ENCODE measurements around the gene MFN2.
"Not testable (repeated sequence)": the region's sequence is repeated elsewhere in the genome, so short reads cannot be mapped to it uniquely, and the experiment has no call there.

MFN2 gene

DNA sequence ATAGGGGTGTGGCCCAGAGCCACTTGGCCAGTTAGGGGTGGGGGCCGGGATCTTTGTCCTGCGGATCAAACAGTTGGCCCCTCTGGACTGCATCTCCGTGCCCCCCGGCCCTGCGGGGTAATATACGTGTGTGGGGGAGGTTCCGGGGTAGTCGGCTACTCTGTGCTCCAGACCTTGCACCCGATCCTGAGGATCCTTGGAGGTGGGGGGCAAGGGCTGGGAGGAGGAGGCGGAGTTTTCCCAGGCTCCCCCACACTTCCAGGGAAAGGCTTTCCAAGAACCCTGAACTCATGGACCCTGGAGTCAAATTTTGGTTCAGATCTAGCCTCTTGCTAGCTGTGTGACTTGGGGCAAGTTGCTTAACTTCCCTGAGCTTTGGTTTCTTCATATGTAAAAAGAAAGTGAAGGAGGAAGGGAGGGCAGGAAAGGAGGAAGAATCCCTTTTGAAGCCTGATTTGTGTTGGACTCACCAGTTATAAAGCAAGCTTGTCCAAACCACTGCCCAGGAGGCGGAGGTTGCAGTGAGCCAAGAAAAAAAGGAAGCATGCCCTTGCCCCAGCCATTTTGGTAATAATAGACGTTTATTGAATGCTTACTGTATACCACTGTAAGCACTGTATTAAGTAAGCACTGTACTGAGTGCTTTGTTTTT, 39.7 kb downstream of the MFN2 start:
- DNase-seq (ENCODE audit: low read depth in 2 of 3, low spot score in 2 of 3) = no peak

DNA sequence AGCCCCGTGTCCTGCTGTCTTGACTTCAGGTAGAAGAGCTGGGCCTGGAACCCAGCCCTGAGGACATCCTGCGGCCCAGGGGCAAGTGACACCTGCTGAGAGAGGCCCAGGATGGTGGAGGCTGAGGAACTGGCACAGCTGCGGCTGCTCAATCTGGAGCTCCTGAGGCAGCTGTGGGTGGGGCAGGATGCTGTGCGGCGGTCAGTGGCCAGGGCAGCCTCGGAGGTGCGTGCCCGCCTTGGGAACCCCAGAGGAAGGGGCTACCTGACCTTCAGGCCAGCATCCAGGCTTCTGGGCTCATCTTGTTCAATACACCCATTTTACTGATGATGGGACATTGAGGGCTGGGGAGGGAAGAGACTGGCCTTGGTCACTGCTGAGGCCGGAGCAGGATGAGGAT, 41.4 kb downstream of the MFN2 start:
- DNase-seq (ENCODE audit: low read depth in 2 of 3, low spot score in 2 of 3) = no peak

DNA sequence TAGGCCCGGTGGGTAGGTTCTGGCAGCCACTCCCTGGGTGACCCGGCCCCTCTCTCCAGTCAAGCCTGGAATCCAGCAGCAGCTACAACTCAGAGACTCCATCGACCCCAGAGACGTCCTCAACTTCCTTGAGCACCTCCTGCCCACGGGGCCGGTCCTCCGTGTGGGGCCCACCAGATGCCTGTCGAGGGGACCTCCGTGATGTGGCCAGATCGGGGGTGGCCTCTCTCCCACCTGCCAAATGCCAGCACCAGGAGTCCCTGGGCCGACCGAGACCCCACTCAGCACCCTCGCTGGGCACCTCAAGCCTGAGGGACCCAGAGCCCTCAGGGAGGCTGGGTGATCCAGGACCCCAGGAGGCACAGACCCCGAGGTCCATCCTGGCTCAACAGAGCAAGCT, 41.8 kb downstream of the MFN2 start:
- no peak for DNase-seq (ENCODE audit: low read depth in 2 of 3, low spot score in 2 of 3)

DNA sequence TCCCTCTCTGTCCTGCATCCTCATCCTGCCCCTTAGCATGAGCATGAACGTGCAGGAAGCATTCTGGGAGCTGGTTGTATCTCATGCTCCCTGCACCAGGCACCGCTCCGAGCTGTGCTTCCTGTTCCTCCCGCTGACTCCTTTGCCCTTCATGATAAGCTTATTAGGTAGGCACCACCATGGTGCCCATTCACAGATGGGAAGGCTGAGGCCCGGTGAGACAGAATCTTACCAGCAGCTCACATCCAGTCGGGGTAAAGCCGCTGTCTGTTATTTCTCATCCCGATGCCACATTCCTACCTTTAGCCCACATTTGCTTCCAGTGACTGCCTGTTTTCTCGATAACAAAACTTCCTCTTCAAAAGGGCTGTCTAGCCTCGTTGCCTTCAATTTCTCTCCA, 46.3 kb downstream of the MFN2 start:
- no peak for DNase-seq (ENCODE audit: low read depth in 2 of 3, low spot score in 2 of 3)

DNA sequence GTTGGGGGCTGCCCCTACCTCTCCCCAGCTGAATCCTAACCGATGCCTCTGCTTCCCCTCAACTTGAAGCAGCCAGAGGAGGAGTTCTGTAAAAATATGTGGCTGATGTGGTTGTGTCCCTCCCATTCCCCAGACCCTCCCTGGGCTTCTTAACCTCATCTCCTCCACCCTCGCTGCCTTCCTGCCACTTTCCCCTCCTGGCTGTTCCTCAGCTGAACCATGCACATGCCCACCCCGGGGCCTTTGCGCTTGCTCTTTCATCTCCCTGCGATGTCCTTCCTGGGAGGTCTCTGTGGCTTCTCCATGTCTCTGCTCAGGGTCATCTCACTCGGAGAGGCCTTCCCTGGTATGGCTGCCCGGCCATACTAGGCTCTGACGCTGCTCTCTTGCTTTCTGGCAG, 48.0 kb downstream of the MFN2 start:
- no peak for DNase-seq (ENCODE audit: low read depth in 2 of 3, low spot score in 2 of 3)

DNA sequence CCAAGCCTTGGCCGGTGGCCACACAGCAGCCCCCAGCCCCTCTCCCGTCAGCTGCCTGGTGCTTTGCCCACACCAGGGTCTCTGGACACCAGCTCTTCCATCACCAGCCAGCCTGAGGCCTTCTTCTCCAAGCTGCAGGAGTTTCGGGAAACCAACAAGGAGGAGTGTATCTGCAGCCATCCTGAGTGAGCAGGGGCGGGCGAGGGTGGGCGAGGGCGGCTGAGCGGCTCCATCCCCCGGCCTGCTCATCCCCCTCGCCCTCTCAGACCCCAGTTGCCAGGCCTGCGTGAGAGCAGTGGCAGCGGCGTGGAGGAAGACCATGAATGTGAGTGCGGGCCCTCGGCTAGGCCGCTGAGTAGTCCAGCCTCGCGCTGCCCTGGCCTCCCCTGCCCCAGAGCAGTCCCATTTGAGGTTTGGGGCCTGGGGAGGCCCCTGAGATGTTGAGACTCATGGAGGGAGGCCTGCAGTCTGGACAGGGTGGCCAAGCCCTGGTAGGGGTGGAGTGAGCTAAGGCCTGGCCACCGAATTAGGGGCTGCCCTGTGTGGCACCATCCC, 48.8 kb downstream of the MFN2 start:
- DNase-seq (ENCODE audit: low read depth in 2 of 3, low spot score in 2 of 3) = no peak

DNA sequence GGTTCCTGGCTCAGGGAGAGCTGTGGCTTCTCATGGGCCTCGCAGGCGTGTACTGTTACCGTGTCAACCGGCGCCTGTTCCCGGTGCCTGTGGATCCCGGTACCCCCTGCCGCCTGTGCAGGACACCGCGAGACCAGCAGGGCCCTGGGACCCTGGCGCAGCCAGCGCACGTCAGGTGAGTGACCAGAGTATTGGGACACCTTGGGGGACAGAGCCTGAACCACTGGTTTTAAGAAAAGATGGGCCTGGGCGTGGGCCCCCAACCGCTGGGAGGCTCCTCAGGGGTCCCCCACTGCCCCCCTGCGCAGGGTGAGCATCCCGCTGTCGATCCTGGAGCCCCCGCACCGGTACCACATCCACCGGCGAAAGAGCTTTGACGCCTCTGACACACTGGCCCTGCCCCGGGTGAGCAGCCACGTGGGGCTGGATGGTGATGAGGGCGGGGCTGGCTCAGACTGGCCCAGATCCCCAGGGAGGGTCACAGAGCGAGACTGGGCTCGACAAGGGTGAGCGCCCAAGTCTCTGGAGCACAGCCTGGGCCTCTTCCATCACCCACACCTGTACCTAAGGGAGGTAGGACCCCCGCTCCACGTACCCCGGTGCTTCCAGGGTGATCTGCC, 49.6 kb downstream of the MFN2 start:
- no peak for DNase-seq (ENCODE audit: low read depth in 2 of 3, low spot score in 2 of 3)

DNA sequence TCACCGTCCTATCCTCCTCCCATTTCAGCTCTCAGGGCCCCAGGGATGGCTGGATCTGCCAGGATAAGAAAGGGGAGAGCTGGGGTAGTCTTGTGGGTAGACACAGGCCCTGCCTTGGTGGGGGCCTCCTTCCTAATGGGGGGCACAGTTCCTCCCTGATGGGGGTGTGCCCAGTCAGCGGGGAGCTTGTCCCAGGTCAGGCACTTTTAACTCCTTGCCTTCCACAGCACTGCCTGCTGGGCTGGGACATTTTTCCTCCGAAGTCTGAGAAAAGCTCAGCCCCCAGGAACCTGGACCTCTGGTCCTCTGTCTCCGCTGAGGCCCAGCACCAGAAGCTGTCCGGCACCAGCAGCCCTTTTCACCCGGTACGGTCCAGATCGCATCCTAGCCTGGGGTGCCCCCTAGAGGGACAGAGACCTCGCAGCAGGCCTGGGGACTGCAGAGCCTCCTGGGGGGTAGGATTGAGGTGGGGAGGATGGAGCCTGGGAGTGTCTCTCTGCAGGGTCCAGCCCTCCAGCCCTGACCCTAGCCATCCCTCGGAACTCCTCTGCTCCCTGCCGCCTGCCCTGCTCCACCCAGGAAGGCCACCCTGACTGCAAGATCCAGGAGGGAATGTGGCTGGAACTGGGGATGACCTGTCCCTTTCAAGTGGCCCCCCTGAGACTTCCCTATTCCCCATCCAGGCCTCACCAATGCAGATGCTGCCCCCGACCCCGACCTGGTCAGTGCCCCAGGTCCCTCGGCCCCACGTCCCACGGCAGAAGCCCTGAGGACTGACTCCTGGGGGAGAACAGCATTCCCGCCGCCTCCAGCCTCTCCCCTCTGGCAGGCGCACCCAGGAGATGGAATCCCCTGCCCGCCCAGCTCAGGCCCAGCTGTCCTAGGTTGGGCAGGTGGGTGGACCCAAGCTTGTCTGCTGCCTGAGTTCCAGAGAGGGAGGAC, 51.1 kb downstream of the MFN2 start:
- no peak for DNase-seq (ENCODE audit: low read depth in 2 of 3, low spot score in 2 of 3)

DNA sequence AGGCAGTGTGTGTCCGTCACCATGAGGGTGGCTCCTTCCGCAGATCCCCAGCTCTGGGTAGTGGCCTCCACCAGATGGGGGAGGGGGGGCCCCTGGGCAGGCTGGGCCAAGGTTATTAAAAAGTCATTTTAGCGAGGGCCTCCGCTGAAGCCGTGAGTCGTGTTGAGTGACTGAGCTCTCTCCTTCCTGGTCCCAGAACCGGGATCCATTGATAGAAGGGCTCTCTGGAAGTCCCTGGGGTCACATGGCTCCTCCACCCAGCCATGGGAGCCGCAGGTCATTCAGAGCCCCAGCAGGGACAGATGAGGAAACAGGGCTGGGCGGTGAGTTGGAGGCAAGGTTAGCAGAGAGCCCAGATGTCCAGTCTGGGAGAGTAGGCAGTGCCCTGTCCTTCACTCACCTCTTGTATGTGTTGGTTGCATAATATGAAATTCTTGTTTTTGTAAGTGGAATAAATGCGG, 51.9 kb downstream of the MFN2 start:
- DNase-seq (ENCODE audit: low read depth in 2 of 3, low spot score in 2 of 3) = no peak

DNA sequence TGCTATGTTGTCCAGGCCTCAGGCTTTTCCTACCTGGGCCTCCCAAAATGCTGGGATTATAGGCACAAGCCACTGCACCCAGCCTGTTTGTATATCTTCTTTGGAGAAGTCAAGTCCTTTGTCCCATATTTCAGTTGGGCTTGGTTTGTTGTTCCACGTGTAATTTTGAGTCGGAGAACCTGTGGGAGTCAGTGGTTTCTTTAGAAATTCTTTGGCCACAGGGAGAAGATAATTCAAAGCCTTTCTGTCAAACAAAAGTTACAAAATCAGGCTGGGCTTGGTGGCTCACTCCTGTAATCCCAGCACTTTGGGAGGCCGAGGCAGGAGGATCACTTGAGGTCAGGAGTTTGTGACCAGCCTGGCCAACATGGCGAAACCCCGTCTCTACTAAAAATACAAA, 53.2 kb downstream of the MFN2 start:
- DNase-seq (ENCODE audit: low read depth in 2 of 3, low spot score in 2 of 3) = not testable (repeated sequence)

DNA sequence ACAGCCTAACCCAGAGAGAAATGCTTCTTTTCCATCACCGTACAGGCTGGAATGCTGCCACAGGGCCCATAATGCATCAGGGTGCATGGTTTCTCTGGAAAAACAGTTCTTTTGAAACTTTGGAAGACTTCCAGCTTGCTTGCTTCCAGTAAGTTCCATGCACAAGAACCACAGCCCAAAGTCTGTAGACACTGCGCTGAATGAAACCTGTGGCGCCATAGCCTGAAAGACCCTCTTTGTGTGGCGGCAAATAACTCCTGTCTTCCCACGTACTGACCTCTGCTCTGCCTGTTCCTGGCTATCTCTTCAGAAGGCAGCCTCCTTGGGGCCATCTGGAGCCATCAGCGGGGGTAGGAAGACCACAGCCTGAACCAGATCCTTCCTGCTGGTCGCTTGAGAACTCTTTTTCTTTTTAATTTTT, 54.1 kb downstream of the MFN2 start:
- no peak for DNase-seq (ENCODE audit: low read depth in 2 of 3, low spot score in 2 of 3)

DNA sequence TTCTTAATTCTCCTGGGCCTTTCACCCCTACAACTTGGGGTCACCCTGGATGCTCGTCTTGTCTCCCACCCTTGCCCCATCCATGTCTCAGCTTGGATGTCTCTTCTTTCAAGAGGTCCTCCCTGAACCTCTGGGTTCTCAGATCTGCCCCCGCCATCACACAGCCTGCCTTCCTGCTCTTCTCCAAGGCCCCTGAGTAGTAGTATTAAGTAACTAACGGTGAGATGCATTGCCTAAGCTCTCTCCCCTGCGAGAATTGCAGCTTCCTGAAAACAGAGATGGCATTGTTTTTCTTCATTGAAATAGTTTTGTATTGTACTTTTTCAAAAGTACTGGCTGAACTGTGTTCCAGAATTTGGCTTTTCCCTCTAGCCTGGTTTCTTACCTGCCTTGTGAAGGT, 55.1 kb downstream of the MFN2 start:
- DNase-seq (ENCODE audit: low read depth in 2 of 3, low spot score in 2 of 3) = no peak

DNA sequence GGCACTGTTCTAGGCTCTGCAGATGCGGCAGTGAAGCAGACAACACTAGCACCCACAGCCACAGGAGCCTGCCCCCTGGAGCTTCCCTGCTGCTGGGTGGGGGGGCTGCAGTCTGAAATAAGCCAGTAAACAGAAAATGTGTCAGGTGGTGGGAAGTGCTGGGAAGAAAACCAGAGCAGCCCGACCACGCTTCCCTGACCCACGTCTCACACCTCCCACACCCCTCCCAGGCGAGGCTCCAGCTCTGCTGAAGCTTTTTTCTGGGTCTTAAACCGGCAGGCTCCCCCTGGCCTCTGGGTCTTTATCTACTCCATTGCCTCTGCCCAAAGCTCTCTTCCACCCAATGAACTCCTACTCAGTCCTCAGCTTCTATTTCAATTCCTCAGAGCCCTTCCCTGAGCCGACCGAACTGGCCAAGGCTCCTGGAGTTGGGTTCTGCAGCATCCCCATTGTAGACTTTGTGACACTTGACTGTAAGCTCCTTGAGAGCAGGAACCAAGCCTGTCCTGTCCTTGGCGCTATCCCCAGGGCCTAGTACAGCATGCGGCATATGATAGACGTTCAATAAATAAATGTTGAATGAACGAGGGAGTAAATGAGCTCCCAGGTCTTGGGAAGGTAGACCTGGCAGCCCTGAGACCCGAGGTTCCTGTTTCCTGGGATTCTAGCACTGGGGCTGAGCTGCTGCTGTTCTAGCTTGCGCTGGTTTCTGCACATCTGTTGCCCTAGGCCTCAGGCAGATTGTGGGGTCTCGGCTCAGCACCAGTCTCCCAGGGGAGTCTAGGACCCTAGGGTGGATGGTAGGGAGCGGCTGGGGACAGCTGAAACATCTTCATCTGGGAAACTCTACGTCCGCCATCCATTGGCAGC, 57.5 kb downstream of the MFN2 start:
- no peak for DNase-seq (ENCODE audit: low read depth in 2 of 3, low spot score in 2 of 3)

DNA sequence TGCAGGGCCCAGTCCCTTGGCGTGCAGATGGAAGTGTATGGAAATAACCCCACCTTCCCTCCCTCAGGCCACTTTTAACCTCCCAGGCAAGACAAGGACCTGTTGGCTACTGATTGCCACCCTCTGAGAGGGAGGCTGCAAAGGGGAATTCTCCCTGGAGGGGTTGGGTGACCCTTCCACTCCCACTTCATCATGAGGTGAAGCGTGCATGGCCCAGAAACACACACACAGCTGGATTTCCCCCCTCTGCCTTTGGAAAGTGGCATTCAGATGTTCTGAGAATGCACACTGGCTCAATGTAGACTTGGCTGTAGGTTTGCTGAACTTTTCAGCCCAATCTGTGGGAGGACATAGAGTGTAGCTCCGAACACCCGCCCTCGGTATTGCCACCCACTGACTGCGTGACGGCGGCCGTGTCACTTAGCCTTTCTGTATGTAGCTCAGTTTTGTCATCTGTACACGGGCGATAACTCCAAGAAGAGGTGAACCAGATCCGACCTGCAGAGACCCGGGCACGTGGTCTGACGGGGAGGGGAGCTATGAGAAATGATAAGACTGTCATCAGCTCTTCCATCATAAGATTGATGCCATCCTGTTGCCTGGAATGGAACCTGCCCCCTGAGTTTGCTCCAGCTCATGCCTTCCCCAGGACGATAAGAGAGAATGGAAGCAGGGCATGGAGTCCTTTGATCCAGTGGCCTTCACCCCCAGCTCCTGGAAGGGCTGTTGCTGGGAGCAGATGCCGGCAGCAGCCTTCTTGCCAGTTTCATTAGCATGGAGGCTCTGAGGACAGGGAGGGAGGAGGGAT, 58.3 kb downstream of the MFN2 start:
- no peak for DNase-seq (ENCODE audit: low read depth in 2 of 3, low spot score in 2 of 3)

DNA sequence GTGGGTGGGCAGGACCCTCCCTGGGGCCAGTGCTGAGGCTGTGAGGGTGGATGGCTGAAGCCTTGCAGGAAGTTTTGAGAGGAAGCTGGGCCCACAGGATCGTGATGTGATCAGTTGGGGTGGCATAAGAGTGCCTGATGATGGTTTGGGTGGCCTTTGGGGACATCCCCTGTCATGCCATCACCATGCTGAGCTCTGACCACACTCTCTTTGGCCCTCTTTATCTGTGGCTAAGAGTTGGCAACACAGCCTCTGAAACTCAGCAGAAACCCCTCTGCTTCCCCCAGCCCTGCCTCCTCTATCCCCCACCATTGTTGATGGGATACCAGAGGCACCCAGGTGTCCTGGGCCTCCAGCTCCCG, 58.9 kb downstream of the MFN2 start:
- DNase-seq (ENCODE audit: low read depth in 2 of 3, low spot score in 2 of 3) = no peak

DNA sequence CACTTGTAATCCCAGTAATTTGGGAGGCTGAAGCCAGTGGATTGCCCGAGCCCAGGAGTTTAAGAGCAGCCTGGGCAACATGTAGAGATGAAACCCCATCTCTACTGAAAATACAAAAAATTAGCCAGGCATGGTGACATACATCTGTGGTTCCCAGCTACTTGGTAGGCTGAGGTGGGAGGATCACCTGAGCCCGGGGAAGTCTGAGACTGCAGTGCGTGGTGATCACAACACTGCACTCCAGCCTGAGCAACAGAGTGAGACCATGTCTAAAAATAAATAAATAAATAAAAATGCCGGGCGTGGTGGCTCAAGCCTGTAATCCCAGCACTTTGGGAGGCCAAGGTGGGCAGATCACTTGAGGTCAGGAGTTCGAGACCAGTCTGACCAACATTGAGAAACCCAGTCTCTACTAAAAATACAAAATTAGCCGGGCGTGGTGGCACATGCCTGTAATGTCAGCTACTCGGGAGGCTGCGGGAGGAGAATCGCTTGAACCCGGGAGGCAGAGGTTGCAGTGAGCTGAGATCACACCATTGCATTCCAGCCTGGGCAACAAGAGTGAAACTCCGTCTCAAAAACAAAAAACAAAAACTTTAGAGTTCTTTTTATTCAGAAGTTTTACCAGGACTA, 59.7 kb downstream of the MFN2 start:
- DNase-seq (ENCODE audit: low read depth in 2 of 3, low spot score in 2 of 3) = not testable (repeated sequence)

DNA sequence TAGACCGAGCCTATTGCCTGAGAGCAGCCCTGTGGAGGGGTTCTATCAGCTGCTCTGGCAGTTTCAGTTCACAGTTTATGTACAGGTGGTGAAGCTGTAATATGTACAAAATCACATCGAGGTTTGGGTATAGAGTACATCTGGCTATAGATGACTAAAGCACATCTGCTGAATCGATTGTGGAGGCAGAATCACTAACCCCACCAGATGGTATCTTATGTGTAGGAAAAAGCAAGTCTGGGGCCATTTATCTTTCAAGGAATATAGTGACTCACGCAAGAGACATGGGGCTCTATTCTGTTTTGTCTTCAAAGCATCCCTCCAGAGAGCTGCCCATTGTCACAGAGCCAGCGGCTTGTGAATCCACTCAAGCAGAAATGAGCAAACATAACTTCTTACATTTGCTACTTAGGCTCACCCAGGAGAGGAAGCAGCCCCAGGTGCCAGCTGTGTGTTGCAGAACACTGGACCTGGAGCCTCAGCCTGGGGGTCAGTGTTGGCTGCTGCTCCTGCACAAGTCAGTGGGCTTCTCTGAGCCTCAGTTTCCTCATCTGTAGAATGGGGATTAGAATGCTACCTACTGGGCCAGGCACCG, 60.3 kb downstream of the MFN2 start:
- DNase-seq (ENCODE audit: low read depth in 2 of 3, low spot score in 2 of 3) = no peak

DNA sequence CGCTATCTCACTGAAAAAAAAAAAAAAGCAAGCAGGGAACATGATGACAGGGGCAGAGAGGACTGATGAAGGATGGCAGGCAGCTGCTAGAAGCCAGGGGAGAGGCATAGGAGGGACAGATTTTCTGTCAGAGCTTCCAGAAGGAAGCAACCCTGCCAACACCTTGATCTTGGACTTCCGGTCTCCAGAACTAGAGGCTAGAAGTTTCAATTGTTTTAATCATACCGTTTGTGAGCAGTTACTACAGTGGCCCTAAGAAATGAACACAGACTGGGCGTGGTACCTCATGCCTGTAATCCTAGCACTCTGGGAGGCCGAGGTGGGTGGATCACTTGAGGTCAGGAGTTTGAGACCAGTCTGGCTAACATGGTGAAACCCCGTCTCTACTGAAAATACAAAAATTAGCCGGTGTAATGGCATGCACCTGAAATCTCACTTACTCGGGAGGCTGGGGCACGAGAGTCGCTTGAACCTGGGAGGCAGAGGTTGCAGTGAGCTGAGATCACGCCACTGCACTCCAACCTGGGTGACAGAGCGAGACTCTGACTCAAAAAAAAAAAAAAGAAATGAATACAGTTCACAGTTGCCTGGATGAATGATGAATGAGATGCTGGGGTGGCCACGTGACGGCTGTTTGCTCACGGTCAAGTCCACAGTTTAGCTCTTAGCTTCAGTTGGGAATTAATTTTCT, 64.1 kb downstream of the MFN2 start:
- not testable (repeated sequence) for DNase-seq (ENCODE audit: low read depth in 2 of 3, low spot score in 2 of 3)

DNA sequence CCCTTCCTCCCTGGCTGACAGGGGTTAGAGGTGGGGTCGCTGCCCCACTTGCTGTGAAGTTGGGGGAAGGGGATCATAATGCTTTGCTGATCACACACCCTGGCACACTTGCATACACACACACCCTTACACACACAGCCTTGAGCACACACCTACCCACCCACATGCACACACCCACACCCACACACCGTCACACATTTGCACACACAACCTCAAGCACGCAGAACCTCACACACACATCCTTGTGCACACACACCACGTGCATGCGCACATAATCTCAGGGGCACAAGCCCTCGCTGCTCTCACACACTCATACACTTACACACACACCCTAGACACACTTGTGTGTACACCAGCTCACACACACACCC, 66.5 kb downstream of the MFN2 start:
- DNase-seq (ENCODE audit: low read depth in 2 of 3, low spot score in 2 of 3) = no peak
